ENCODE data around the gene TTLL11. TPM values are rescaled to one million over a fixed set of nuclear protein-coding genes. Genes with fewer than 3 reads are reported as not detected.

Gene TTLL11
- total RNA-seq, 4 donors from 2014 or later: 9.1 to 14.6 (median 9.7) TPM

GRCh38 chr9:121780177-121781040 lies 312.7 kb downstream of the TTLL11 start:
- DNase-seq (ENCODE audit: low spot score in 2 of 2): peak in 1 of 2 donors; percentile 85

GRCh38 chr9:121779381-121780117 lies 313.6 kb downstream of the TTLL11 start:
- 77 to 87% methylated on average over 13 of the region's 13 CpGs for WGBS, 2 donors
- peak in 1 of 2 donors; percentile 76 for DNase-seq (ENCODE audit: low spot score in 2 of 2)
- TF ChIP-seq CTCF (IDR thresholded peaks at IDR 0.05): no peak
- TF ChIP-seq POLR2A (IDR thresholded peaks at IDR 0.05): no peak
- intact Hi-C loops (cut with DNase I; ENCODE audit: low total_unique reads): no loop called here
- no peak overlapping the region for H3K4me3 ChIP-seq (ENCODE audit: low read depth, poor library complexity, severe bottlenecking)

More at GRCh38 chr9:121780177-121781040, 312.7 kb downstream of the TTLL11 start:
- intact Hi-C loops (cut with DNase I; ENCODE audit: low total_unique reads): no loop called here
- H3K4me3 ChIP-seq (ENCODE audit: low read depth, poor library complexity, severe bottlenecking): no peak overlapping the region
- 84 to 86% methylated on average over 17 of the region's 17 CpGs for WGBS, 2 donors
- no peak for TF ChIP-seq POLR2A (IDR thresholded peaks at IDR 0.05)
- no peak for TF ChIP-seq CTCF (IDR thresholded peaks at IDR 0.05)

- no peak overlapping the region for H3K4me3 ChIP-seq (ENCODE audit: low read depth, poor library complexity, severe bottlenecking)
- DNase-seq (ENCODE audit: low spot score in 2 of 2): peak in 1 of 2 donors; percentile 54
- intact Hi-C loops (cut with DNase I; ENCODE audit: low total_unique reads): no loop called here
- TF ChIP-seq CTCF (IDR thresholded peaks at IDR 0.05) (no peak), POLR2A (IDR thresholded peaks at IDR 0.05) (no peak)
- 87 to 89% methylated on average over 4 of the region's 4 CpGs for WGBS, 2 donors
Observed at GRCh38 chr9:121778252-121779225, 314.6 kb downstream of the TTLL11 start.

- WGBS, 2 donors: 89 to 93% methylated on average over 8 of the region's 8 CpGs
- intact Hi-C loops (cut with DNase I; ENCODE audit: low total_unique reads): no loop called here
- TF ChIP-seq CTCF (IDR thresholded peaks at IDR 0.05) (no peak), POLR2A (IDR thresholded peaks at IDR 0.05) (no peak)
- no peak overlapping the region for H3K4me3 ChIP-seq (ENCODE audit: low read depth, poor library complexity, severe bottlenecking)
- DNase-seq (ENCODE audit: low spot score in 2 of 2): peak in 1 of 2 donors; percentile 52
Observed at GRCh38 chr9:121776739-121777637, 316.1 kb downstream of the TTLL11 start.
